B cell (primary cell): ENCODE results near the gene ZBTB33.

Experiments
- CTCF ChIP-seq: fragments of 200-600 bp; IDR thresholded peaks from one replicate; pipeline ENCODE4 v1.8.0; 2022; ENCODE audit warnings: antibody characterized with exemption, mild to moderate bottlenecking
- EZH2 ChIP-seq: IDR thresholded peaks from 2 replicates; pipeline ENCODE4 v1.6.1; 2012; ENCODE audit warnings: borderline replicate concordance, low read depth, mild to moderate bottlenecking, moderate library complexity, low read length; ENCODE audit not compliant: insufficient read depth, poor library complexity, severe bottlenecking

- TF ChIP-seq CTCF (no peak), EZH2 (no peak)
These were observed 26.2 kb upstream of the ZBTB33 start for GRCh38 chrX:120224388-120224787.
